SK-N-SH (cell line): ENCODE data around the gene THAP8. TPM values are rescaled to one million over a fixed set of nuclear protein-coding genes. Genes with fewer than 3 reads are reported as not detected.

Experiments used
- CTCF ChIA-PET: fragments of 300-600, 350-600 bp; formaldehyde crosslinking; extraction: SDS; loops from one replicate; lab custom pipeline; 2021; lab: Yijun Ruan, JAX
- POLR2A ChIA-PET: fragments of 350-600 bp; sonication (Branson Sonifier 250); formaldehyde crosslinking; extraction: SDS; loops from one replicate; lab custom pipeline; 2020; ENCODE audit warnings: antibody characterized with exemption, inconsistent platforms; lab: Yijun Ruan, JAX
- DNase-seq: peaks from one replicate; pipeline ENCODE4 v3.0.0; 2012
- H2AFZ ChIP-seq: fragments of 200-600 bp; sonication (generic); 2 replicates; pipeline ENCODE4 v1.8.1; 2016; ENCODE audit warnings: antibody characterized with exemption, mild to moderate bottlenecking, low read depth
- H3F3A ChIP-seq: fragments of 200-600 bp; sonication (generic); replicated peaks from 2 replicates; pipeline ENCODE3; 2016; ENCODE audit warnings: antibody characterized with exemption, mild to moderate bottlenecking; ENCODE audit not compliant: insufficient read depth
- H3K27ac ChIP-seq, 2 experiments: fragments of 200-500 bp in 1 of 2; fragments of 200-600 bp in 1 of 2; sonication (Bioruptor generic) in 1 of 2; sonication (generic), shearing (Covaris generic) in 1 of 2; 2 replicates each; pipeline versions ENCODE4 v1.5.1 to v1.6.1; 2014 to 2016; ENCODE audit warnings: low read depth in 2 of 2, inconsistent platforms in 1 of 2, low read length in 1 of 2, mild to moderate bottlenecking in 1 of 2, mixed read lengths in 1 of 2
- H3K27me3 ChIP-seq: fragments of 200-600 bp; sonication (generic), shearing (Covaris generic); 2 replicates; pipeline ENCODE4 v1.6.1; 2016; ENCODE audit warnings: mixed run types; ENCODE audit not compliant: insufficient read depth
- H3K36me3 ChIP-seq, 2 experiments: fragments of 200-500 bp in 1 of 2; fragments of 200-600 bp in 1 of 2; sonication (Bioruptor generic) in 1 of 2; sonication (generic) in 1 of 2; replicated peaks in 1 of 2; 2 replicates each; pipeline versions ENCODE3 to v1.5.1; 2014 to 2016; ENCODE audit warnings: low read length in 1 of 2, mild to moderate bottlenecking in 1 of 2; ENCODE audit not compliant: insufficient read depth in 2 of 2, control insufficient read depth in 1 of 2
- H3K4me1 ChIP-seq, 2 experiments: fragments of 200-500 bp in 1 of 2; fragments of 200-600 bp in 1 of 2; sonication (Bioruptor generic) in 1 of 2; sonication (generic), shearing (Covaris generic) in 1 of 2; 2 replicates each; pipeline versions ENCODE4 v1.5.1 to v1.6.1; 2014 to 2016; ENCODE audit warnings: low read depth in 1 of 2, low read length in 1 of 2, mixed run types in 1 of 2; ENCODE audit not compliant: insufficient read depth in 2 of 2, control insufficient read depth in 1 of 2
- H3K4me2 ChIP-seq: fragments of 200-600 bp; sonication (generic), shearing (Covaris generic); 2 replicates; pipeline ENCODE4 v1.6.1; 2017; ENCODE audit warnings: mixed run types
- H3K4me3 ChIP-seq, 2 experiments: fragments of 200-500 bp in 1 of 2; fragments of 200-600 bp in 1 of 2; sonication (Bioruptor generic) in 1 of 2; sonication (generic), shearing (Covaris generic) in 1 of 2; 2 replicates each; pipeline versions ENCODE4 v1.5.1 to v1.8.1; 2014 to 2016; ENCODE audit warnings: low read depth in 2 of 2, inconsistent platforms in 1 of 2, low read length in 1 of 2, mild to moderate bottlenecking in 1 of 2, mixed read lengths in 1 of 2, moderate library complexity in 1 of 2
- H3K79me2 ChIP-seq: fragments of 200-600 bp; sonication (generic); 2 replicates; pipeline ENCODE4 v1.8.1; 2017; ENCODE audit warnings: mild to moderate bottlenecking; ENCODE audit not compliant: insufficient read depth
- H3K9ac ChIP-seq: fragments of 200-600 bp; sonication (generic); 2 replicates; pipeline ENCODE4 v1.6.1; 2017; ENCODE audit warnings: mixed run types
- H3K9me2 ChIP-seq: fragments of 200-600 bp; sonication (generic); 2 replicates; pipeline ENCODE4 v1.6.1; 2017; ENCODE audit warnings: mixed run types
- H3K9me3 ChIP-seq: fragments of 200-600 bp; sonication (generic); 2 replicates; pipeline ENCODE4 v1.6.1; 2017; ENCODE audit warnings: mixed run types, mild to moderate bottlenecking, moderate library complexity
- H4K20me1 ChIP-seq: fragments of 200-600 bp; sonication (generic); 2 replicates; pipeline ENCODE4 v1.6.1; 2017; ENCODE audit warnings: mild to moderate bottlenecking, mixed run types; ENCODE audit not compliant: insufficient read depth
- MXI1 ChIP-seq: IDR thresholded peaks from 2 replicates; pipeline ENCODE4 v1.6.1; 2012; ENCODE audit warnings: mild to moderate bottlenecking, low read depth, low read length, improper control_type of control experiment
- RCOR1 ChIP-seq: fragments of 150-350 bp; IDR thresholded peaks from 2 replicates; pipeline ENCODE4 v1.6.1; 2017; ENCODE audit warnings: antibody characterized with exemption, low read length
- RFX5 ChIP-seq: IDR thresholded peaks from 2 replicates; pipeline ENCODE4 v1.6.1; 2012; ENCODE audit warnings: mild to moderate bottlenecking, improper control_type of control experiment, low read length
- TAF1 ChIP-seq: IDR thresholded peaks from 2 replicates; pipeline ENCODE4 v1.6.1; 2012; ENCODE audit warnings: low read depth, mild to moderate bottlenecking, low read length, moderate library complexity, borderline replicate concordance
- TEAD4 ChIP-seq: IDR thresholded peaks from 2 replicates; pipeline ENCODE4 v1.4.0; 2012; ENCODE audit warnings: mild to moderate bottlenecking, borderline replicate concordance; ENCODE audit not compliant: insufficient read depth
- WGBS: methylation state at CpG from one replicate; pipeline ENCODE4 v1.1.6; 2017; ENCODE audit warnings: low lambda C conversion rate; 5-methylcytosine and 5-hydroxymethylcytosine counted together
- polyA plus RNA-seq, 3 experiments: library from polyadenylated mRNA; depleted of rRNA; stranded (reverse); fragments of >200 nt; gene quantifications; 2 replicates each; pipeline ENCODE4 v1.2.3, GENCODE V29; 2012
- TF ChIP-seq, protein P1 (sequence below): IDR thresholded peaks from 2 replicates; pipeline ENCODE4 v1.6.1; 2012; ENCODE audit warnings: mild to moderate bottlenecking, low read depth, low read length, moderate library complexity
- TF ChIP-seq, protein P2 (sequence below): IDR thresholded peaks from 2 replicates; pipeline ENCODE4 v1.4.0; 2012; ENCODE audit warnings: low read depth, borderline replicate concordance
- TF ChIP-seq, protein P3 (sequence below): IDR thresholded peaks from 2 replicates; pipeline ENCODE4 v1.4.0; 2012; ENCODE audit warnings: low read depth, borderline replicate concordance
- TF ChIP-seq, protein P4 (sequence below): IDR thresholded peaks from 2 replicates; pipeline ENCODE4 v1.4.0; 2012; ENCODE audit warnings: low read depth

Gene THAP8
- polyA plus RNA-seq, 1 of the 3 experiments (the other 2 are of a cell fraction): 6.3 TPM

DNA sequence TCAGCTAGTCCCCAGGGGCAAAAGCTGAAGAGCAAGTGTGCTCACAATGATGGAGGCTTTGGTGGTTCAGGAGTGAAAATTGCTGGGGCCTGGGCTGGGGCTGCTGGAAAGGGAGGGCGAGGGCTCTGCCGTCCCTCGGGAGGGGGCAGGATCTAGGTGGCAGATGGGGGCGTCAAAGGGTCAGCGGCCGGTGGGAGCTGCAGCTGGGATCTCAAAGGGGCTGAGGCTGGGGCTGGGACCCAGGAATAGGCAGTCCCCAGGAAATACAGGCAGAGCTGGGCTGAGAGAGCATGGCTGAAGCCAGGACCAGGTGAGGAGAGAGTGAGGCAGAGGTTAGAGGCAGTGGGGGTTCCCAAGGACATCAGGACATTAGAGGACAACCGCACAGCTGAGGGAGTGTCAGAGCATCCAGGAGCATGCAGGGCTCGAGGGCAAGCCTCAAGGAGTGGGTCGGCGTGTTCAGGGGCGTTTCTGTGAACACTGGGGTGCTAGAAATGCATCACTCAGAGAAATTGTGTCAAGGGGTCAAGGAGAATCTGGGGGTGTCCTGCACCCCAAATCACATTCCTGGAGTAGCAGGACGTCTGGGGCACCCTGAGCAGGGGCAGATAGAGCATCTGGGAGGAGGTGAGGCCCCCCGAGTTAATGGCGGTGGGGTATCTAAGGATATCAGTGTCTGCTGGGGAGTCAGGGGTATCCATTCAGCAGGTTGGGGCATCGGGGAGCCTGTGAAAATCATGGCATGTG is 44.3 kb downstream of the THAP8 start:
- DNase-seq: no peak
- H3K4me2 ChIP-seq: peak overlapping the region; percentile 52; the same call in 1 of the 2 replicates
- no peaks in the 10 kb centered on the region for H3K9me3 ChIP-seq
- ChIA-PET CTCF (no interaction called here), POLR2A (interaction anchor here (1.7 kb wide), 1 partner anchor 16 kb away, joined by 4 read pairs; no protein-coding TSS in a partner anchor)
- H3K36me3 ChIP-seq: no peaks in the 10 kb centered on the region
- no peaks in the 10 kb centered on the region for H3K27me3 ChIP-seq
- TF ChIP-seq TEAD4 (no peak), MXI1 (no peak)
- TF ChIP-seq, protein P1, sequence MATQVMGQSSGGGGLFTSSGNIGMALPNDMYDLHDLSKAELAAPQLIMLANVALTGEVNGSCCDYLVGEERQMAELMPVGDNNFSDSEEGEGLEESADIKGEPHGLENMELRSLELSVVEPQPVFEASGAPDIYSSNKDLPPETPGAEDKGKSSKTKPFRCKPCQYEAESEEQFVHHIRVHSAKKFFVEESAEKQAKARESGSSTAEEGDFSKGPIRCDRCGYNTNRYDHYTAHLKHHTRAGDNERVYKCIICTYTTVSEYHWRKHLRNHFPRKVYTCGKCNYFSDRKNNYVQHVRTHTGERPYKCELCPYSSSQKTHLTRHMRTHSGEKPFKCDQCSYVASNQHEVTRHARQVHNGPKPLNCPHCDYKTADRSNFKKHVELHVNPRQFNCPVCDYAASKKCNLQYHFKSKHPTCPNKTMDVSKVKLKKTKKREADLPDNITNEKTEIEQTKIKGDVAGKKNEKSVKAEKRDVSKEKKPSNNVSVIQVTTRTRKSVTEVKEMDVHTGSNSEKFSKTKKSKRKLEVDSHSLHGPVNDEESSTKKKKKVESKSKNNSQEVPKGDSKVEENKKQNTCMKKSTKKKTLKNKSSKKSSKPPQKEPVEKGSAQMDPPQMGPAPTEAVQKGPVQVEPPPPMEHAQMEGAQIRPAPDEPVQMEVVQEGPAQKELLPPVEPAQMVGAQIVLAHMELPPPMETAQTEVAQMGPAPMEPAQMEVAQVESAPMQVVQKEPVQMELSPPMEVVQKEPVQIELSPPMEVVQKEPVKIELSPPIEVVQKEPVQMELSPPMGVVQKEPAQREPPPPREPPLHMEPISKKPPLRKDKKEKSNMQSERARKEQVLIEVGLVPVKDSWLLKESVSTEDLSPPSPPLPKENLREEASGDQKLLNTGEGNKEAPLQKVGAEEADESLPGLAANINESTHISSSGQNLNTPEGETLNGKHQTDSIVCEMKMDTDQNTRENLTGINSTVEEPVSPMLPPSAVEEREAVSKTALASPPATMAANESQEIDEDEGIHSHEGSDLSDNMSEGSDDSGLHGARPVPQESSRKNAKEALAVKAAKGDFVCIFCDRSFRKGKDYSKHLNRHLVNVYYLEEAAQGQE: no peak
- TF ChIP-seq, protein P2, sequence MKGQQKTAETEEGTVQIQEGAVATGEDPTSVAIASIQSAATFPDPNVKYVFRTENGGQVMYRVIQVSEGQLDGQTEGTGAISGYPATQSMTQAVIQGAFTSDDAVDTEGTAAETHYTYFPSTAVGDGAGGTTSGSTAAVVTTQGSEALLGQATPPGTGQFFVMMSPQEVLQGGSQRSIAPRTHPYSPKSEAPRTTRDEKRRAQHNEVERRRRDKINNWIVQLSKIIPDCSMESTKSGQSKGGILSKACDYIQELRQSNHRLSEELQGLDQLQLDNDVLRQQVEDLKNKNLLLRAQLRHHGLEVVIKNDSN: no peak
- H3F3A ChIP-seq: no peaks in the 10 kb centered on the region
- H4K20me1 ChIP-seq: no peaks in the 10 kb centered on the region
- no peak overlapping the region for H2AFZ ChIP-seq
- 70% methylated on average over 15 of the region's 15 CpGs for WGBS
- H3K27ac ChIP-seq: no peak overlapping the region
- H3K4me3 ChIP-seq: peak overlapping the region; percentile 2 to 6; a peak in 2 of 4 replicates
- H3K4me1 ChIP-seq: peaks cover under 1 to 24% of the 10 kb centered on the region in 2 experiments; a peak in 2 of 4 replicates
- H3K79me2 ChIP-seq: peaks cover 8% of the 10 kb centered on the region; the same call in 1 of the 2 replicates
- no peak overlapping the region for H3K9ac ChIP-seq
- H3K9me2 ChIP-seq: no peaks in the 10 kb centered on the region

DNA sequence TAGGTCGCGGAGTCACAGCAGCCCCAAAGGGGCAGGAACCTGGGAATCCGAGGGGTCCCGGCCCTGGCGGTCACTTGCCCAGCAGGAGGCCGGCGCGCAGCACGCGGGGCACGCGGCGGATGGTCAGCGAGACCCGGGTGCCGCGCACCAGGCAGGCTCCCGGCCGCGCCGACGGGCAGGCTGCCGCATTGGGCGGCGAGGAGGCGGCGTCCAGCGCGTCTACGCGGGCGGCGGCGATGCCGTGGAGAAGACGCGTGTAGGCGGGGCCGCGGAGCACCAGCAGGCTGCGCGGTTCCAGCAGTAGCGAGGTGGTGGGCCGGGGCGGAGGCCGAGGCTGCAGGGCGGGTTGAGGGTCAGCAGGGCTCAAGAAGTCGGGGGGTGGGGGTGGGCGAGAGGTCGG is 44.9 kb downstream of the THAP8 start:
- peak; percentile 90 for DNase-seq
- Histone ChIP-seq H3K4me1 (peaks cover 0 to 23% of the 10 kb centered on the region in 2 experiments; a peak in 1 of 4 replicates), H3K9me3 (no peaks in the 10 kb centered on the region), H3K27me3 (no peaks in the 10 kb centered on the region), H2AFZ (no peak overlapping the region), H3K79me2 (peaks cover 8% of the 10 kb centered on the region; the same call in 1 of the 2 replicates), H3K27ac (no peak overlapping the region), H3K36me3 (no peaks in the 10 kb centered on the region), H3K9me2 (no peaks in the 10 kb centered on the region), H3K9ac (no peak overlapping the region), H4K20me1 (no peaks in the 10 kb centered on the region), H3K4me3 (peak overlapping the region; percentile 2 to 6; a peak in 2 of 4 replicates), H3K4me2 (peak overlapping the region; percentile 52; the same call in 1 of the 2 replicates), H3F3A (no peaks in the 10 kb centered on the region)
- CTCF ChIA-PET: no interaction called here
- TF ChIP-seq TAF1 (0 out of 2 replicates have a peak, but pooled peaks have one; percentile 21), MXI1 (0 out of 2 replicates have a peak, but pooled peaks have one; percentile 15), RFX5 (no peak), RCOR1 (no peak)
- TF ChIP-seq, protein P3, sequence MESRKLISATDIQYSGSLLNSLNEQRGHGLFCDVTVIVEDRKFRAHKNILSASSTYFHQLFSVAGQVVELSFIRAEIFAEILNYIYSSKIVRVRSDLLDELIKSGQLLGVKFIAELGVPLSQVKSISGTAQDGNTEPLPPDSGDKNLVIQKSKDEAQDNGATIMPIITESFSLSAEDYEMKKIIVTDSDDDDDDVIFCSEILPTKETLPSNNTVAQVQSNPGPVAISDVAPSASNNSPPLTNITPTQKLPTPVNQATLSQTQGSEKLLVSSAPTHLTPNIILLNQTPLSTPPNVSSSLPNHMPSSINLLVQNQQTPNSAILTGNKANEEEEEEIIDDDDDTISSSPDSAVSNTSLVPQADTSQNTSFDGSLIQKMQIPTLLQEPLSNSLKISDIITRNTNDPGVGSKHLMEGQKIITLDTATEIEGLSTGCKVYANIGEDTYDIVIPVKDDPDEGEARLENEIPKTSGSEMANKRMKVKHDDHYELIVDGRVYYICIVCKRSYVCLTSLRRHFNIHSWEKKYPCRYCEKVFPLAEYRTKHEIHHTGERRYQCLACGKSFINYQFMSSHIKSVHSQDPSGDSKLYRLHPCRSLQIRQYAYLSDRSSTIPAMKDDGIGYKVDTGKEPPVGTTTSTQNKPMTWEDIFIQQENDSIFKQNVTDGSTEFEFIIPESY: no peak
- TF ChIP-seq, protein P4, sequence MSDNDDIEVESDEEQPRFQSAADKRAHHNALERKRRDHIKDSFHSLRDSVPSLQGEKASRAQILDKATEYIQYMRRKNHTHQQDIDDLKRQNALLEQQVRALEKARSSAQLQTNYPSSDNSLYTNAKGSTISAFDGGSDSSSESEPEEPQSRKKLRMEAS: peak; percentile 21; the same call in 1 of the 2 replicates
- POLR2A ChIA-PET: interaction anchor here (1.7 kb wide), 1 partner anchor 15 kb away, joined by 4 read pairs; no protein-coding TSS in a partner anchor
- WGBS: 19% methylated on average over 20 of the region's 50 CpGs
